ENCODE measurements around the gene MTHFSD.
"Not testable (repeated sequence)": the region's sequence is repeated elsewhere in the genome, so short reads cannot be mapped to it uniquely, and the experiment has no call there.

MTHFSD gene

DNA sequence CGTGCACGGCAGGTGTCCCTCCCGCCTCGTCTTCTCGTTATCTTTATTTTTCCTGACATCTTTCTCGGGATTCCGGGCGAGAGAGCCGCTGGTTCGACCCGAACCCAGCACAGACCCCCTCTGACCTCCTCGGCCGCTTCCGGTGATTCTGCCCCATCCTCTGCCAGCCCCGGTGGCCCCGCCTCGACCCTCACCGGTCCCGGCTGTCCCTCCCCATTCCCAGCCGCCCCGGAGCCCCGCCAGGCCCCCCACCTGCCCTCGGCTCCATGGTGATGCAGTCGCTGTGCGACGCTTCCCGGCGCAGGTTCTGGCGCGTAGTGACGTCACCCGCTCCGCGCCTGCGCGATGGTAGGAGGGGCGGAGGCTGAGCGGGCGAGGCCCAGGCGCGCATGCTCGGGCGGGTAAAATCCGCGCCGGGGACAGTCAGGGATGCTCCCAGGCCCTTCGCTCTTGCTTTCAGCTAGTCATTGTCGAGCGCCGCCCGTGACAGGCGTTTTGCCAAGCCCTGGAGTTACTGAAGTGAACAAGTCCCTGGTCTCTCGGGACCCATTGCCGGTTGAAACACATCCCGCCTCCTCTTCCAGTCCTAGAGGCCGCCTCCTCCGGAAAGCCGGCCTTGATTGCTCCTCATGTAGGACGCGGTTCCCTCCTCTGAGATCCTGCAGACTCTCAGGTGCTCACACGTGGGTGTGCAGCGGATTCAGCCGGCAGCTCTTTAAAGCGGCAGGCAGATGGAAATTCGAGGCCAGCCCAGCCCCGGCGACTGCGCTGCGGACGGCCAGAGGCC is at the start of gene MTHFSD:
Gene MTHFSD, minus strand, starts transcription at position 319 of the 787 bp plus-strand sequence. Its CDS starts 51 bp downstream, at position 268.
- peak; percentile 91 to 93 for DNase-seq (ENCODE audit: low read depth in 2 of 2)

DNA sequence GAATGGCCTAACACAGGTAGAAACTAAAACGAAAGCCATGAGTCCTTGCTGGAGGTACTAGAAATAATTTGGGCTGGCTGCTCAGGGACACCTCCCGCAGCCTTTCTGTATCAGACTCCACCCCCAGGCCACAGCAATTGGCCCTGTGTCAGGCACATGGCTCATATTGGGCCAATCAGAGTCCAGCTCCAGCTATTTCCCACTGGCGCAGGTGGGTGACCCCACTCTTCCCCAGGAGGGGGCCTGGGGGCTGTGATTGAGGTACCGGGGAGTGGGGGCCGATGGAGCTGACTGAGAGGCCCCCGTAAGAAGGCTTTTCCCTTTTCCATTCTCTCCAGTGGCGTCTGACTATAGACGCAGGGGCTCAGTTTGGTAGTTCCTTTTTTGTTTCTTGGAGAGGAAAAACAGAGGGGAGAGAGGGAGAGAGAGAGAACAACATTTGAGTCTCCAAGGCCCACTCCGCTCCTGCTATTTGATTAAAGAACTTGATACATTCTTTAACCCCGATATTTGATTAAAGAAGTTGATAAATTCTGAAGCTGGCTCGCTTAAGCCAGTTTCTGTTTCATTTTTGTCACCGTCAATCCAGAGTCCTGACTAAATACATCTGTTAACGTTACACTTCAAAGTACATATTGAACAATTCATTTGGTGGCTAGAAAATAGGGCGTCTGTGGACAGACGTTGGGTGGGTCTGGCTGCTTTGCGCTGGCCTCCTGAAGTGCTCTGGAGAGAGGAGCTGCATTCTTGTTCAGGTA is 49.6 kb upstream of the MTHFSD start:
- no peak for DNase-seq (ENCODE audit: low read depth in 2 of 2)

DNA sequence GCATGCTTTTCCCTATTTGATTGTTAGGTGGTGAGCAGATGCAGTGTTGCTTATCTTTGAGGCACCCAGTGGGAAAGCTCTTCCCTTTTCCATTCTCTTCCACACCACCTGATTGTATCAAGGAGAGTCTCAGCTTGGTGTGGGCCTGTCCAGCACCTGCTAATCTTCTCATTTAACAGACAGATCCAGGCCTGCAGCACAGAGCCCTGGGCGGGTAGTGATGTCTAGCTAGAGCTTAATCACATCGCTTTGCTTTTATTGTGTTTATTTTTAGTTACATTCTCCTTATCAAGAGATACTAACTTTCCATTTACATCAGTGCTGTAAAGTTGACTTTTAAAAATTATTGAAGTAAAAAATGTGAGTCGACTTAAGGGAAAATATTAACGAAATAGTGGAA is 47.5 kb upstream of the MTHFSD start:
- no peak for DNase-seq (ENCODE audit: low read depth in 2 of 2)

- no peak for DNase-seq (ENCODE audit: low read depth in 2 of 2)
These were observed 46.3 kb upstream of the MTHFSD start for GRCh38 chr16:86601356-86601755.

DNA sequence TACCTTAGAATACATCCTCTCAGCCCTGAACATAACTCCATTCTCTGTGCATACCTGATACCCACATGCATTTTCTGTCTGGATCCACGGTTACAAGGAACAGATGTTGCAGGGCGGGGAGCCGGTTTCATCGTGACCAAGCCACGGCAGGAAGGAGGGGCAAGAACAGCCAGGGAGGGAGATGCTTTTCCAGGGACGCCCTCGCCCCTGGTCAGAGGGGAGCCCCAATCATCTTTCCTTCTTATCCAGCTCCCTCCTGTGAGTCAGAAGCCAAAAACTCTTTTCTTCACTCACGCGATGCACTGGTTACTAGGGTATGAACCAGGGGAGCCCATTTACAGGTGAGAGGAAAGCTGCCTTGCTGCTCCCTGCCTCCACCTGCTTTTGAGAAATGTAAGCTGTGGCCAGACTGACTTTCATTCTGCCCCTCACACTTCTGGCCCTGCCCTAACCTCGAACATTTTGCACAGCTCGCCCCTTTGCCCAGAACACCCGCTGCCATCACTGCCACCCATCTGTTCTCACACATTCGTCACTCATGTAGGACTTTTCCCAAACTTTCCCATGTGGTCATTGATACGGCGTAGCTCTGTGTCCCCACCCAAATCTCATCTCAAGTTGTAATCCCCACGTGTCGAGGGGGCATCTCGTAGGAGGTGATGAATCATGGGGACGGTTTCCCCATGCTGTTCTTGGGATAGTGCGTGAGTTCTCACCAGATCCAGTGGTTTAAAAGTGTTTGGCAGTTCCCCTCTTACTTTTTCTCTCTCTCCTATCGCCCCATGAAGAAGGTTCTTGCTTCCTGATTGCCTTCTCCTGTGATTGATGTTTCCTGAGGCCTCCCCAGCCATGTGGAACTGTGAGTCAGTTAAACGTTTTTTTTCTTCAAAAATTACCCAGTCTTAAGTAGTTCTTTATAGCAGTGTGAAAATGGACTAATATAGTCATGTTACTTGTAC is 43.9 kb upstream of the MTHFSD start:
- no peak for DNase-seq (ENCODE audit: low read depth in 2 of 2)

DNA sequence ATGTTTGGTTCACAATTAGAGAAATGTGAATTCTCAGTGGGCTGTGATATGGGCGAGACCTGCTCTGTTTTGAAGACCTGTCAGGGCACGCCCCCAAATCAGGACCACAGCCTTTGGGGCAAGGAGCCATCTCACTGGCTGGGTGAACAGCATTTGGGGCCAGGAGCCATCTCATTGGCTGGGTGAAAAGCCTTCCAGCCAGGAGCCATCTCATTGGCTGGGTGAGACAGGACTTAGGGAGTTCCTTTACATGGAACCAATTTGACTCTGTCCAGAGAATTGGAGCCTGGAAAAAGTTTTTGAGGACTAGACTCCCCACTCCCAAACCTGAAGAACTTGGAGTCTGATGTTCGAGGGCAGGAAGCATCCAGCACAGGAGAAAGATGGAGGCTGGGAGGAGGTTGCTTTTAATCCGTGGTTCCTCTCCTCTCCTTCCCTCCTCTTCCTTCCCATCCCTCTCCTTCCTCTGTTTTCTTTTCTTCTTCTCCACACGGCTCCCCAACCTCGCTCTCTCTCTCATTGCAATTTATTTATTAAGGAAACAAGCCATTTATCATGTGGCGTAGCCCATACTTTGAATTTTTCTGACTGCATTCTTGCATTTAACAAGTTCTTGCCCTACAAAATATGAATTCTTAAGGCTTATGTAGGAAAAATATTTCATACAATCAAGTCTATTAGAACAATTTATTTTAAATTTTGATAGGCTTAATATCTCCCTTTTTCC is 43.0 kb upstream of the MTHFSD start:
- DNase-seq (ENCODE audit: low read depth in 2 of 2): no peak

DNA sequence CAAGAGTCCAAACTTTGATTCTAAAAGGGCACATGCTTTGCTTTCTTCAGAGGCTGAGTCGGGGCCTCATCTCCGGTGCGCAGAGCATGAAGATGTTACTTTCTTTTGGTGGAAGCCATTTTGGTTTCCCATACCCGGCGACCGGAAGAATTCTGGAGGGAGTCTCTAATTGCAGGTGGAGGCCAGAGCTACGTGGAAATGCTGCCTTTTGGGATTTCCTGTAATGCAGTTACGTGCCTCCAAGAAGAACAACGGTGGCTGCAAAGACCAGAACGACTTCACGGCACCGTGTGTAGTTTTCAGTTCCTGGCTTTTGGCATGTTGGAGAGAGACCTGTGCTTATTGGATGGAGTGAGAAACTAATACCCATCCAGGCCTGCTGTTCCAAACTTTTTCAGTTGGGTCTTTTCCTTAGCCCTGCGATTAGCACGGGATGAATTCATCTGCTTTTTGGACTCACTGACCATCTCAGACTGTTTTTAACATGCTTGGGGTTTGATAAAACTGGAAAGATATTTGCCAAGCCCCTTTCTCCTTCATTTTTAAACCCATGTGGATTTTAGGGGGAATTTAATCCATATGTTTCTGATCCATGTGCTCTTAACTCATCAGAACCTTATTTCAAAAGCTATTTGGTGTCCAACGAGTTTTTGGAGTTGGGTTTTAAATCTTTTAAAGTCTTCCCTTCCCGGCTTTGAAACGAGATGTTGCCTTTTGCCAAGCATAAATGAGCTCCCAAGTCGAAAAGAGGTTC is 42.3 kb upstream of the MTHFSD start:
- no peak for DNase-seq (ENCODE audit: low read depth in 2 of 2)

DNA sequence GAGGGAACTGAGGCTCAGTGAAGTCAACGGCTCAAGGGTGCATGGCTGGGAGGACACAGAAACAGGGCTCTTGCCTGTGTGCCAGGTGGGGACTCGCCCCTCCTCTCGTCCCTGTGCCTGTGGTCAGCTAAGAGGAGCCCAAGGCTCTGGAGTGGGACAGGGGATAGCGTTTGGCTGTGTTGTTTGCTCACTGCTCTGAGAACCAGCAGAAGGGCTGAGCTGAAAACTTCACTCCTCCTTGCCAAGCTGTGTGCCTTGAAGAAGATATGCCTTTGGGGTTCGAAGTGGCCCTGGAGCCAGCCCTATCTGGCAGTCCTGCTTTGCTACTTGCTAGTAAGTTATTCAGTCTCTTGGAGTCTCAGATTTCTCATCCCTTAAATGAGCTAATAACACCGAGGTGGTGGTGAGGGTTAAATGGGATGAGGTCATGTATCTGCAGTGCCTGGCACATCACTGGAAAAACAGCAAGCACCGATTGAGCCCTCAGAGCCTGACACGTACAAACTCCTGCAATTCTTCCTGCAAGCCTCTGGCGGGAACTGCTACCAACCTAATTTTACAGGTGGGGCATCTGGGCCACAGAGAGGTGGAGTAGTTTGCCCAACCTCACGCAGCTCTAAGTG is 41.1 kb upstream of the MTHFSD start:
- no peak for DNase-seq (ENCODE audit: low read depth in 2 of 2)

DNA sequence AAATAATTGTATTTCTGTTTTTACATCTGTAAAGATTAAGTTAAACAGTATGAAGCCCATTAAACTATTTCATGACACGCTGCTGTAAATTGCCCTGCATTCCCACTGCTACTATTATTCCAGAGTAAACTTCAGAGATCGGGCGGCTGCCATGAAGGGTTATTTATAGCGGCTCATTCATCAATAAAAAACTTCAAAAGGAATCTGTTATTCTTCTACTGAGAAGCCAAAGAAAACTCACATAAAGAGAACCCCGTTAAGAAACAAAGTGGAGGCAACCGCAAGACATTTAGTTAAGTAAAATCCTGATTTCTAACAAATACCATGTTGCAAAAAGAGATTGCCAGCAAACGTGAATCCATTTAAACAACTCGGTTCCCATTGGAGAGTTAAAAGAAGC is 39.7 kb upstream of the MTHFSD start:
- DNase-seq (ENCODE audit: low read depth in 2 of 2): no peak

GRCh38 chr16:86593913-86594620 is 39.0 kb upstream of the MTHFSD start:
- DNase-seq (ENCODE audit: low read depth in 2 of 2): no peak

DNA sequence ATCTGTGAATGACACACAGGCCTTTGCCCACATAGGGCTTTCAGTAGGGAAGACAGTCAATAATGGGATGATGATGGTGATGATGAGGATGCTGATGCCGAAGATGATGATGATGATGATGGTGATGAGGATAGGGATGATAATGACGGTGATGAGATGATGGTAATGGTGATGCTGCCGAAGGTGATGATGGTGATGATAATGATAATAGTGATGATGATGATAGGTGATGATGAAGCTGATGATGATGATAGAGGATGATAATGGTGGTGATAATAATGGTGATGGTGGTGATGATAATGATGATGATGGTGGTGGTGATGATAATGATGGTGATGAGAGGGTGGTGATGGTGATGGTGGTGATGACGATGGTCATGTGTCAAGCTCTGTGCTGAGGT is 36.2 kb upstream of the MTHFSD start:
- no peak for DNase-seq (ENCODE audit: low read depth in 2 of 2)

DNA sequence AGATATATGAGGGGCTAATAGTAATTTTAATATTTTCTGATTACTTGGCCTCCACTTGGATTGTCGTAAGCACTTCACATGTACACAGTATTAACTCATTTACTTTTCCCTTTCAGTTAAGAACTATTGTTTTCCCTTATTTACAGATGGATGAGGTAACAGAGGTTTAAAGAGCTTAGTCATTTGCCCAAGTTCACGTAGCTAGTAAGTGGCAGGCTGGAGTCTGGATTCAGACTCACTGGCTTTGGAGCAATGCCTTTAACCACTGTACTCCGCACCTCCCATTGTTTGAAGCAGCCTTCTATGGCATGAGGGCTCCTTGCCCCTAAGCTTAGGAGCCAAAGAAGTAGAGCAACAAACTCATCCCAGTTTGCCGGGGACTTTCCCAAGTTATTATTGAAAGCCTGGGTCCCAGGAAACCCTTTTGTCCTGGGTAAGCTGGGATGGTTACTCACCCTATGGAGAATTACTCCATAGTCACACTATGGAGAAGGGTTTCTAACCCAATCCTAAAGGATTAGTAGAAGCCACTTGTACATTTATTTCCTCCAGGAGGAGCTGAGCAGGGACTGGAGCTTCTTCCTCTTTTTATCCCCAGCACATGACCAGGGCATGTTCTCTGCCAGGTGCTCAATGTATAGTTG is 35.6 kb upstream of the MTHFSD start:
- no peak for DNase-seq (ENCODE audit: low read depth in 2 of 2)

DNA sequence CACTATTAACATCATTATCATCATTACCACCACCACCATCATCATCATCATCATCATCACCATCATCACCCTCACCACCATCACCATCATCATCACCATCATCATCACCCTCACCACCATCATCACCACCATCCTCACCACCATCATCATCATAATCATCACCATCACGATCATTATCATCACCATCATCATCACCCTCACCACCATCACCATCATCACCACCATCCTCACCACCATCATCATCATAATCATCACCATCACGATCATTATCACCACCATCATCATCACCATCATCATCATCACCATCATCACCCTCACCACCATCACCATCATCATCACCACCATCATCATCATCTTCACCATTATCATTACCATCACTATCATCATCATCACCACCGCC is 32.9 kb upstream of the MTHFSD start:
- DNase-seq (ENCODE audit: low read depth in 2 of 2): not testable (repeated sequence)

GRCh38 chr16:86587487-86587886 is 32.5 kb upstream of the MTHFSD start:
- DNase-seq (ENCODE audit: low read depth in 2 of 2): no peak

DNA sequence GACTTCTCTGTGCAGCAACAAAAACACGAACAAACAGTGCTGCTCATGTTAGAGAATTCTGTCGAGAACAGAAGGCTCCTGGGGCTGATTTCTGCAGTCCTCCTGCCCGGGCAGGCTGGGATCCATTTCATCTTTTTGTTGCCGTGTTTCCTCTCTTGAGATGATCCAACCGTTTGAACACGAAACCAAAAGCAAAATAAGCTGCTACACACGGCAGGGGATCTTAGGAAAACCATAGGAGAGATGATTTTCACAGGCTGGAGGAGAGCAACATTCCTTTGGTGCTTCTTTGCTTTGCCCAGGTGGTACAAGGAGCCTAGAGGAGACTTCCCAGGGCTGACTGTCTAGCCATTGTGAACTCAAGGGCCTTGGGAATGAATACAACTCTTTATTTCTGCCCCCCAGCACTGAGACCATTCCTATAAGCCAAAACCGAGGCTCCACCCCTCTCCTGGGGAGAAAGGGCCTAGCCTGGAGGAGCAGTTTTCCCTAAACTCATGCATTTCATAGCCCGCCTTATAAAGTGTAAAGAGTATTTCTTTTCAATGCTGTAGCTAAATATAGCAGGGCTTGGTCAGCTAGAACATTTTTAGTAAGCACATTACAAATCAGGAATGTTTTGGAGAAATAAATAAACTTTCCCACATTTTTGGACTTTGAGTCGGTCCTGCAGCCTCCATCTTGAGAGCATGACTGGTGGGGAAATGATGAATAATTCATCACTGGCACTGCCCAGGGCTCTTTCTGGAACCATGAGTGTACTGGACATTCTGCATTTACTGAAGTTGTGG is 31.0 kb upstream of the MTHFSD start:
- no peak for DNase-seq (ENCODE audit: low read depth in 2 of 2)

- DNase-seq (ENCODE audit: low read depth in 2 of 2): no peak
These were observed 30.0 kb upstream of the MTHFSD start for GRCh38 chr16:86584726-86585721.
